Measurements from ENCODE around the gene DNAJA1. TPM values are rescaled to one million over a fixed set of nuclear protein-coding genes. Genes with fewer than 3 reads are reported as not detected.

DNAJA1 gene
- total and polyA plus RNA-seq, 2 experiments from 2014 or later: 84.6 to 108 TPM

GRCh38 chr9:33029231-33029786 is 4.2 kb downstream of the DNAJA1 start:
- Histone ChIP-seq H3K36me3 (ENCODE audit: low read depth) (peaks cover 53% of the 10 kb centered on the region), H3K9me2 (ENCODE audit: insufficient read depth) (no peaks in the 10 kb centered on the region), H3K9ac (peak overlapping the region; percentile 4; the same call in 1 of the 2 replicates), H3K4me2 (ENCODE audit: unreplicated experiment) (peak overlapping the region; percentile 45), H3K4me1 (ENCODE audit: insufficient read depth) (peaks cover 35% of the 10 kb centered on the region), H3K27ac (peak overlapping the region; percentile 48), H2AFZ (no peak overlapping the region), H3K9me3 (ENCODE audit: low read depth) (no peaks in the 10 kb centered on the region), H3K79me2 (ENCODE audit: insufficient read depth) (peaks cover 92% of the 10 kb centered on the region), H3K27me3 (replicated peaks; ENCODE audit: insufficient read depth) (no peaks in the 10 kb centered on the region), H3K4me3 (peak overlapping the region; percentile 22), H3F3A (ENCODE audit: insufficient read depth) (peaks cover 21% of the 10 kb centered on the region), H4K20me1 (ENCODE audit: insufficient read depth) (0 out of 2 replicates have a peak, but pooled peaks cover 4% of the 10 kb centered on the region)
- peak; percentile 72 for DNase-seq
- WGBS, 2 experiments (ENCODE audit: low coverage in 1 of 2, low lambda C conversion rate in 2 of 2, missing lambda C conversion rate in 2 of 2): 5 to 7% methylated on average over 4 of the region's 4 CpGs
- no peak for TF ChIP-seq EZH2 (IDR thresholded peaks at IDR 0.05; ENCODE audit: insufficient read depth, poor library complexity, severe bottlenecking)
- TF ChIP-seq EZH2phosphoT487 (IDR thresholded peaks at IDR 0.05; ENCODE audit: insufficient read depth, low read depth): no peak
- in situ Hi-C loops (cut with MboI): no loop called here

- WGBS, 2 experiments (ENCODE audit: low coverage in 1 of 2, low lambda C conversion rate in 2 of 2, missing lambda C conversion rate in 2 of 2): 98 to 99% methylated on average over 5 of the region's 5 CpGs
- Histone ChIP-seq H3K9me2 (ENCODE audit: insufficient read depth) (no peaks in the 10 kb centered on the region), H2AFZ (no peak overlapping the region), H3F3A (ENCODE audit: insufficient read depth) (peaks cover 24% of the 10 kb centered on the region), H3K36me3 (ENCODE audit: low read depth) (peaks cover 62% of the 10 kb centered on the region), H3K4me1 (ENCODE audit: insufficient read depth) (peaks cover 35% of the 10 kb centered on the region), H3K9ac (no peak overlapping the region), H4K20me1 (ENCODE audit: insufficient read depth) (0 out of 2 replicates have a peak, but pooled peaks cover 4% of the 10 kb centered on the region), H3K4me2 (ENCODE audit: unreplicated experiment) (no peak overlapping the region), H3K79me2 (ENCODE audit: insufficient read depth) (peaks cover 92% of the 10 kb centered on the region), H3K27ac (no peak overlapping the region), H3K4me3 (no peak overlapping the region), H3K27me3 (replicated peaks; ENCODE audit: insufficient read depth) (no peaks in the 10 kb centered on the region), H3K9me3 (ENCODE audit: low read depth) (no peaks in the 10 kb centered on the region)
- in situ Hi-C loops (cut with MboI): no loop called here
- no peak for TF ChIP-seq EZH2phosphoT487 (IDR thresholded peaks at IDR 0.05; ENCODE audit: insufficient read depth, low read depth)
- no peak for TF ChIP-seq EZH2 (IDR thresholded peaks at IDR 0.05; ENCODE audit: insufficient read depth, poor library complexity, severe bottlenecking)
- DNase-seq: no peak
Observed at GRCh38 chr9:33030285-33030684, 5.2 kb downstream of the DNAJA1 start.

GRCh38 chr9:33032292-33032691 is 7.2 kb downstream of the DNAJA1 start:
- Histone ChIP-seq H3K9me3 (ENCODE audit: low read depth) (no peaks in the 10 kb centered on the region), H3K4me3 (no peak overlapping the region), H4K20me1 (ENCODE audit: insufficient read depth) (no peaks in the 10 kb centered on the region), H3K27me3 (replicated peaks; ENCODE audit: insufficient read depth) (no peaks in the 10 kb centered on the region), H3F3A (ENCODE audit: insufficient read depth) (peaks cover 38% of the 10 kb centered on the region), H3K9ac (no peak overlapping the region), H3K79me2 (ENCODE audit: insufficient read depth) (peaks cover 76% of the 10 kb centered on the region), H3K27ac (no peak overlapping the region), H3K36me3 (ENCODE audit: low read depth) (peaks cover 82% of the 10 kb centered on the region), H3K4me2 (ENCODE audit: unreplicated experiment) (no peak overlapping the region), H3K4me1 (ENCODE audit: insufficient read depth) (peaks cover 24% of the 10 kb centered on the region), H2AFZ (no peak overlapping the region), H3K9me2 (ENCODE audit: insufficient read depth) (no peaks in the 10 kb centered on the region)
- in situ Hi-C loops (cut with MboI): no loop called here
- no peak for DNase-seq
- 100% methylated on average over 1 of the region's 1 CpG for WGBS, 2 experiments (ENCODE audit: low coverage in 1 of 2, low lambda C conversion rate in 2 of 2, missing lambda C conversion rate in 2 of 2)
- no peak for TF ChIP-seq EZH2phosphoT487 (IDR thresholded peaks at IDR 0.05; ENCODE audit: insufficient read depth, low read depth)
- TF ChIP-seq EZH2 (IDR thresholded peaks at IDR 0.05; ENCODE audit: insufficient read depth, poor library complexity, severe bottlenecking): no peak

GRCh38 chr9:33032865-33033264 is 7.8 kb downstream of the DNAJA1 start:
- DNase-seq: no peak
- Histone ChIP-seq H4K20me1 (ENCODE audit: insufficient read depth) (no peaks in the 10 kb centered on the region), H3K79me2 (ENCODE audit: insufficient read depth) (peaks cover 70% of the 10 kb centered on the region), H3K4me2 (ENCODE audit: unreplicated experiment) (no peak overlapping the region), H3K4me3 (no peak overlapping the region), H3F3A (ENCODE audit: insufficient read depth) (peaks cover 42% of the 10 kb centered on the region), H3K4me1 (ENCODE audit: insufficient read depth) (peaks cover 21% of the 10 kb centered on the region), H3K36me3 (ENCODE audit: low read depth) (peaks cover 87% of the 10 kb centered on the region), H3K9me3 (ENCODE audit: low read depth) (no peaks in the 10 kb centered on the region), H3K9ac (no peak overlapping the region), H3K27ac (no peak overlapping the region), H2AFZ (no peak overlapping the region), H3K9me2 (ENCODE audit: insufficient read depth) (no peaks in the 10 kb centered on the region), H3K27me3 (replicated peaks; ENCODE audit: insufficient read depth) (no peaks in the 10 kb centered on the region)
- TF ChIP-seq EZH2 (IDR thresholded peaks at IDR 0.05; ENCODE audit: insufficient read depth, poor library complexity, severe bottlenecking) (no peak), EZH2phosphoT487 (IDR thresholded peaks at IDR 0.05; ENCODE audit: insufficient read depth, low read depth) (no peak)
- 83 to 89% methylated on average over 5 of the region's 5 CpGs for WGBS, 2 experiments (ENCODE audit: low coverage in 1 of 2, low lambda C conversion rate in 2 of 2, missing lambda C conversion rate in 2 of 2)
- in situ Hi-C loops (cut with MboI): no loop called here
